Calu3 (cell line): ENCODE results near the gene BBS5. TPM values are rescaled to one million over a fixed set of nuclear protein-coding genes. Genes with fewer than 3 reads are reported as not detected.
A peak's percentile ranks its signal among the peaks of the same experiment; 100 is the strongest.

Experiments
- BruUV-seq: library from RNA; stranded (reverse); fragments of 400-500 nt; replicated peaks from 2 replicates; lab custom pipeline; 2021; lab: Mats Ljungman, UMichigan
- CTCF ChIA-PET: fragments of 300-600 bp; sonication (Branson Sonifier 250); formaldehyde crosslinking; loops from one replicate; lab custom pipeline; 2022; ENCODE audit warnings: antibody characterized with exemption; lab: Charles Lee
- DNase-seq: peaks from one replicate; pipeline ENCODE4 v3.0.0; 2022
- H3K27ac Mint-ChIP-seq: one replicate; pipeline ENCODE4 v1.8.0; 2022; ENCODE audit warnings: mixed read lengths; ENCODE audit not compliant: unreplicated experiment
- H3K27me3 Mint-ChIP-seq: one replicate; pipeline ENCODE4 v1.8.0; 2022; ENCODE audit warnings: mixed read lengths; ENCODE audit not compliant: unreplicated experiment
- H3K36me3 Mint-ChIP-seq: one replicate; pipeline ENCODE4 v1.8.0; 2022; ENCODE audit warnings: mild to moderate bottlenecking, moderate library complexity, mixed read lengths; ENCODE audit not compliant: insufficient read depth, unreplicated experiment
- H3K4me1 Mint-ChIP-seq: one replicate; pipeline ENCODE4 v1.8.0; 2022; ENCODE audit warnings: mild to moderate bottlenecking, low read depth, mixed read lengths; ENCODE audit not compliant: unreplicated experiment
- H3K4me3 Mint-ChIP-seq: one replicate; pipeline ENCODE4 v1.8.0; 2022; ENCODE audit warnings: mild to moderate bottlenecking, low read depth, moderate library complexity, mixed read lengths; ENCODE audit not compliant: unreplicated experiment
- H3K9me3 Mint-ChIP-seq: one replicate; pipeline ENCODE4 v1.8.0; 2022; ENCODE audit warnings: low read depth, mixed read lengths; ENCODE audit not compliant: unreplicated experiment
- intact Hi-C: fragments of 100-400 bp; cut with micrococcal nuclease; formaldehyde crosslinking; loops from one replicate; pipeline ENCODE4 v1.10.0; 2022; ENCODE audit not compliant: unreplicated experiment
- total RNA-seq: library from RNA; stranded (reverse); gene quantifications from 2 replicates; pipeline ENCODE4 v1.2.3, GENCODE V29; 2022
- TF ChIP-seq, protein P1 (sequence below): fragments of 200-600 bp; IDR thresholded peaks from one replicate; pipeline ENCODE4 v1.8.0; 2022; ENCODE audit warnings: antibody characterized with exemption; ENCODE audit not compliant: unreplicated experiment

BBS5 gene
- total RNA-seq, 1 experiment from 2014 or later, result 3.3 TPM

DNA sequence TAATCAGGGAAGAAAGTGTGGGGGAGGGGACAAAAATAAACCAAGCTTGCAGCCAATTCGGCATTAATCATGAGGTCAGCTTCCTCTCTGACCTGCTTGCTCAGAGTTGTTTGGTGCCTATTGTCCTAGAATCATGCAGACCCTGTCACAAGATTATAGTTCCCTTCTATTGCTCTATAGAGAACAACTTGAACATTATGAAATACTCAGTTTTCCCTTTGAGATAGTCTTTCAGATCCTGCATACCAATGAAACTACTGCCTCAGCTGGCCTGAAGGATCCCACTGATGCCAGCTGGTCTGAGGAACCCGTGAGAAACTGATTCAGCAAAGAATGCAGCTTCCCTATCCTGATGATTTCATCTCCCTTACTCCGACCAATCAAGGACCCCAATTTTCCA, 955 bp upstream of the BBS5 start:
- BruUV-seq, result no TSS peak
- Mint-ChIP-seq H3K27ac (no peak overlapping the region), H3K4me3 (peak overlapping the region; percentile 82), H3K36me3 (peaks cover 15% of the 10 kb centered on the region), H3K4me1 (peaks cover 8% of the 10 kb centered on the region), H3K27me3 (no peaks in the 10 kb centered on the region), H3K9me3 (no peaks in the 10 kb centered on the region)
- TF ChIP-seq, protein P1, sequence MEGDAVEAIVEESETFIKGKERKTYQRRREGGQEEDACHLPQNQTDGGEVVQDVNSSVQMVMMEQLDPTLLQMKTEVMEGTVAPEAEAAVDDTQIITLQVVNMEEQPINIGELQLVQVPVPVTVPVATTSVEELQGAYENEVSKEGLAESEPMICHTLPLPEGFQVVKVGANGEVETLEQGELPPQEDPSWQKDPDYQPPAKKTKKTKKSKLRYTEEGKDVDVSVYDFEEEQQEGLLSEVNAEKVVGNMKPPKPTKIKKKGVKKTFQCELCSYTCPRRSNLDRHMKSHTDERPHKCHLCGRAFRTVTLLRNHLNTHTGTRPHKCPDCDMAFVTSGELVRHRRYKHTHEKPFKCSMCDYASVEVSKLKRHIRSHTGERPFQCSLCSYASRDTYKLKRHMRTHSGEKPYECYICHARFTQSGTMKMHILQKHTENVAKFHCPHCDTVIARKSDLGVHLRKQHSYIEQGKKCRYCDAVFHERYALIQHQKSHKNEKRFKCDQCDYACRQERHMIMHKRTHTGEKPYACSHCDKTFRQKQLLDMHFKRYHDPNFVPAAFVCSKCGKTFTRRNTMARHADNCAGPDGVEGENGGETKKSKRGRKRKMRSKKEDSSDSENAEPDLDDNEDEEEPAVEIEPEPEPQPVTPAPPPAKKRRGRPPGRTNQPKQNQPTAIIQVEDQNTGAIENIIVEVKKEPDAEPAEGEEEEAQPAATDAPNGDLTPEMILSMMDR, result no peak
- CTCF ChIA-PET, result interaction anchor here (1.7 kb wide), 1 partner anchor 9 kb away, joined by 6 read pairs; no protein-coding TSS in a partner anchor
- no peak for DNase-seq
- intact Hi-C loops, result no loop called here

- no peaks in the 10 kb centered on the region for H3K27me3 Mint-ChIP-seq
- CTCF ChIA-PET, result interaction anchor here (0.5 to 1.7 kb wide), 3 partner anchors 9 to 100 kb away, joined by 3 to 6 read pairs (median 4); no protein-coding TSS in a partner anchor
These were observed 493 bp upstream of the BBS5 start for GRCh38 chr2:169478745-169479256.

DNA sequence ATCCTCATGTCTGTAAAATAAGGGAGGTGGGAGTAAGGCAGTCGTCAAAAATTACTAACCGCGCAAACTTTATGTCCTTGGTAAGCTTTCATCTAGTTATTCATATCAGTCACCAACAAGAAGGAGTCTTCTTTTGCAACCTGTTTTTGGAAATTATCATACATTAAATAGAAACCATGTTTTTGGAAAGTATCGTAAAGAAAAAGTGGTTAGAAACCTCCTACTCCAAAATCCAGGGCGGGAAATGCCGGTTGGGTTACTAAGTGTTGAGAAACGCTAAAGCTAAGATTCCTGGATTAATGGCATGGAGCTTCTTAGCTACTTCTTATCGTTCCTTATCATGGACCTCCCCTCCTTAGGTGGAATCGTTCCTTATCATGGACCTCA, 778 bp downstream of the BBS5 start:
- H3K4me1 Mint-ChIP-seq, result peaks cover 8% of the 10 kb centered on the region
- DNase-seq, result no peak
- H3K36me3 Mint-ChIP-seq, result peaks cover 15% of the 10 kb centered on the region
- H3K27me3 Mint-ChIP-seq, result no peaks in the 10 kb centered on the region
- no peaks in the 10 kb centered on the region for H3K9me3 Mint-ChIP-seq
- intact Hi-C loops, result no loop called here
- H3K27ac Mint-ChIP-seq, result no peak overlapping the region
- TF ChIP-seq, protein P1, result no peak
- peak overlapping the region; percentile 82 for H3K4me3 Mint-ChIP-seq
- no TSS peak for BruUV-seq
- CTCF ChIA-PET, result interaction anchor here (0.7 to 1.7 kb wide), 2 partner anchors 11 to 14 kb away, joined by 3 to 6 read pairs; no protein-coding TSS in a partner anchor

More at GRCh38 chr2:169478745-169479256, 493 bp upstream of the BBS5 start:
- TF ChIP-seq, protein P1, result no peak
- BruUV-seq, result no TSS peak
- H3K4me3 Mint-ChIP-seq, result peak overlapping the region; percentile 82
- H3K4me1 Mint-ChIP-seq, result peaks cover 8% of the 10 kb centered on the region
- H3K27ac Mint-ChIP-seq, result no peak overlapping the region
- H3K9me3 Mint-ChIP-seq, result no peaks in the 10 kb centered on the region
- DNase-seq, result no peak
- H3K36me3 Mint-ChIP-seq, result peaks cover 15% of the 10 kb centered on the region
- intact Hi-C loops, result no loop called here

DNA sequence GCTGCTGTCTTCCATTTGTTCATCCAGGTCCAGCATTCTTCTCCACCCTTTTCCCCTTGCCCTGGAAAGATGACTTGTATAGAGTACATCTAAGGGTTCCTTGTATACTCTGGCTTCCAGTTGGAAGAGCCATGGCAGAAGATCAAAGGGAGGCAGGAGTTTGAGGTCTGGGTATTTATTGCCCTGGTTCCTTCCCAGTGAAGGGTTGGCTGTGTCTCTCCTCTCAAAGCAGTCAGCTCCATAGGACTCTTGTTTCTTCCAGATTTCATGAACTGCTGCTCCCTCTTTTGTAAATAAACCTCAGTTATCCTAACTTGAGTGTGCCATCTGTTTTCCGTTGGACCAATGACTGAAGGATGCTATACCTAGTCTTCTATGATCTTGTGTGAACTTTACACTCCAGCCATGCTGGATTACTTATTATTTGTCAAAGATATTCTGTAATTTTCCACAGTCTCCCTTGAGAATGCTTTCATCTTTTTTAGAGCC, 6.4 kb downstream of the BBS5 start:
- no TSS peak for BruUV-seq
- H3K27me3 Mint-ChIP-seq, result no peaks in the 10 kb centered on the region
- no peaks in the 10 kb centered on the region for H3K36me3 Mint-ChIP-seq
- CTCF ChIA-PET, result no interaction called here
- H3K4me1 Mint-ChIP-seq, result no peaks in the 10 kb centered on the region
- no peaks in the 10 kb centered on the region for H3K9me3 Mint-ChIP-seq
- intact Hi-C loops, result no loop called here
- H3K4me3 Mint-ChIP-seq, result no peak overlapping the region
- TF ChIP-seq, protein P1, result no peak
- H3K27ac Mint-ChIP-seq, result no peak overlapping the region
- DNase-seq, result no peak
